AG10803 (cell line): ENCODE results near the gene CCR5AS.

Experiments used
- DNase-seq: peaks from one replicate; pipeline ENCODE4 v3.0.0; 2010; ENCODE audit warnings: low read depth
- H3K4me3 ChIP-seq: 2 replicates; pipeline ENCODE4 v1.5.1; 2011; ENCODE audit warnings: mild to moderate bottlenecking, low read length, control low read depth
- TF ChIP-seq, protein P1 (sequence below): conservative IDR thresholded peaks from 2 replicates; pipeline ENCODE4 v1.5.1; 2011; ENCODE audit warnings: mild to moderate bottlenecking, low read length, control low read depth, inconsistent platforms

The CCR5AS gene

GRCh38 chr3:46318207-46318927, 88.5 kb downstream of the CCR5AS start:
- no peak for DNase-seq
- TF ChIP-seq, protein P1, sequence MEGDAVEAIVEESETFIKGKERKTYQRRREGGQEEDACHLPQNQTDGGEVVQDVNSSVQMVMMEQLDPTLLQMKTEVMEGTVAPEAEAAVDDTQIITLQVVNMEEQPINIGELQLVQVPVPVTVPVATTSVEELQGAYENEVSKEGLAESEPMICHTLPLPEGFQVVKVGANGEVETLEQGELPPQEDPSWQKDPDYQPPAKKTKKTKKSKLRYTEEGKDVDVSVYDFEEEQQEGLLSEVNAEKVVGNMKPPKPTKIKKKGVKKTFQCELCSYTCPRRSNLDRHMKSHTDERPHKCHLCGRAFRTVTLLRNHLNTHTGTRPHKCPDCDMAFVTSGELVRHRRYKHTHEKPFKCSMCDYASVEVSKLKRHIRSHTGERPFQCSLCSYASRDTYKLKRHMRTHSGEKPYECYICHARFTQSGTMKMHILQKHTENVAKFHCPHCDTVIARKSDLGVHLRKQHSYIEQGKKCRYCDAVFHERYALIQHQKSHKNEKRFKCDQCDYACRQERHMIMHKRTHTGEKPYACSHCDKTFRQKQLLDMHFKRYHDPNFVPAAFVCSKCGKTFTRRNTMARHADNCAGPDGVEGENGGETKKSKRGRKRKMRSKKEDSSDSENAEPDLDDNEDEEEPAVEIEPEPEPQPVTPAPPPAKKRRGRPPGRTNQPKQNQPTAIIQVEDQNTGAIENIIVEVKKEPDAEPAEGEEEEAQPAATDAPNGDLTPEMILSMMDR: no peak

DNA sequence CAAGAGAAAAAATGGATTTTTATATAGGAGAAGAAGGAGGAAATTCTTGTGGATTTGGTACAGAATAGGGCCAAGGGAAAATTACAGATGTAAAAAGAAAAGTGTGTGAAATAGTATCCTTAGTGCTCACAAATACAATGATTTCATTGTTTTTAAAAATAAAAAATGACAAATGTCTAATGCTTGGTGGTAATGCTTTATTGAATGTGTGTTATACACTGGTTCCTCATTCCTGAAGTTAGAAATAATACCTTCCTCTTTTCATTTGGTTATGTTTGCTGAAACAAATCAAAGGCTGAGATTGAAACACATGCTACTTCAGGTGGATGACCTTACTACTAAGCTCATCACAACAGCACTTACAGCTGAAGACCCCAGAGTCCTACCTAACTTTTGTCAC, 90.7 kb downstream of the CCR5AS start:
- no peak overlapping the region for H3K4me3 ChIP-seq
- no peak for DNase-seq
- TF ChIP-seq, protein P1: no peak

More at GRCh38 chr3:46318207-46318927, 88.5 kb downstream of the CCR5AS start:
- H3K4me3 ChIP-seq: no peak overlapping the region

GRCh38 chr3:46314517-46314916, 92.3 kb downstream of the CCR5AS start:
- H3K4me3 ChIP-seq: no peak overlapping the region
- TF ChIP-seq, protein P1: no peak
- DNase-seq: no peak
